ENCODE results near the gene LRP3. TPM values are rescaled to one million over a fixed set of nuclear protein-coding genes. Genes with fewer than 3 reads are reported as not detected.
"Not testable (repeated sequence)": the region's sequence is repeated elsewhere in the genome, so short reads cannot be mapped to it uniquely, and the experiment has no call there.

LRP3 gene
- under 1 TPM in 1 of 2 experiments, not detected in 1; 0.30 TPM for total RNA-seq

- ATAC-seq = no peak
- Mint-ChIP-seq H3K4me1 (peaks cover 2% of the 10 kb centered on the region), H3K27me3 (peaks cover 47% of the 10 kb centered on the region), H3K9me3 (ENCODE audit: low read depth) (no peaks in the 10 kb centered on the region), H3K27ac (no peak within 1 kb of the TSS), H3K4me3 (no peak within 1 kb of the TSS), H3K36me3 (no peaks in the 10 kb centered on the region)
- no peak for DNase-seq
- CTCF ChIA-PET = interaction anchor here (2.3 kb wide), 1 partner anchor 10 kb away, joined by 6 read pairs; no protein-coding TSS in a partner anchor
Observed at GRCh38 chr19:33193865-33194362, at the start of gene LRP3. Gene LRP3 (plus strand): TSS chr19:33194330. CDS start chr19:33194786, 456 bp downstream.

- Mint-ChIP-seq H3K36me3 (no peaks in the 10 kb centered on the region), H3K27me3 (peaks cover 7% of the 10 kb centered on the region), H3K4me3 (no peak overlapping the region), H3K9me3 (ENCODE audit: low read depth) (no peaks in the 10 kb centered on the region), H3K27ac (no peak overlapping the region), H3K4me1 (peaks cover 6% of the 10 kb centered on the region)
- DNase-seq (no peak), ATAC-seq (no peak)
- CTCF ChIA-PET = interaction anchor here (2.7 to 5.8 kb wide), 2 partner anchors 31 to 38 kb away, joined by 33 to 44 read pairs; no protein-coding TSS in a partner anchor
Observed at GRCh38 chr19:33146209-33146608, 47.9 kb upstream of the LRP3 start.

GRCh38 chr19:33147538-33147937 lies 46.6 kb upstream of the LRP3 start:
- H3K36me3 Mint-ChIP-seq = no peaks in the 10 kb centered on the region
- H3K9me3 Mint-ChIP-seq (ENCODE audit: low read depth) = no peaks in the 10 kb centered on the region
- peaks cover 6% of the 10 kb centered on the region for H3K4me1 Mint-ChIP-seq
- ATAC-seq = no peak
- no peak overlapping the region for H3K4me3 Mint-ChIP-seq
- CTCF ChIA-PET = interaction anchor here (0.9 to 5.8 kb wide), 3 partner anchors 30 to 36 kb away, joined by 4 to 44 read pairs (median 9); no protein-coding TSS in a partner anchor
- no peak for DNase-seq
- H3K27ac Mint-ChIP-seq = no peak overlapping the region
- H3K27me3 Mint-ChIP-seq = peaks cover 4% of the 10 kb centered on the region

- no peak for DNase-seq
- Mint-ChIP-seq H3K27me3 (no peaks in the 10 kb centered on the region), H3K27ac (no peak overlapping the region), H3K4me1 (no peaks in the 10 kb centered on the region), H3K9me3 (ENCODE audit: low read depth) (no peaks in the 10 kb centered on the region), H3K36me3 (no peaks in the 10 kb centered on the region), H3K4me3 (no peak overlapping the region)
- no peak for ATAC-seq
- CTCF ChIA-PET = interaction anchor here (0.8 to 2.5 kb wide), 4 partner anchors 8 to 33 kb away, joined by 3 to 9 read pairs (median 4); no protein-coding TSS in a partner anchor
Observed at GRCh38 chr19:33150852-33151518, 43.1 kb upstream of the LRP3 start.

GRCh38 chr19:33152176-33152575 lies 42.0 kb upstream of the LRP3 start:
- Mint-ChIP-seq H3K27ac (no peak overlapping the region), H3K27me3 (no peaks in the 10 kb centered on the region), H3K9me3 (ENCODE audit: low read depth) (no peaks in the 10 kb centered on the region), H3K4me3 (no peak overlapping the region), H3K4me1 (no peaks in the 10 kb centered on the region), H3K36me3 (no peaks in the 10 kb centered on the region)
- CTCF ChIA-PET = interaction anchor here (0.7 to 2.5 kb wide), 3 partner anchors 9 to 32 kb away, joined by 3 to 9 read pairs (median 3); no protein-coding TSS in a partner anchor
- no peak for DNase-seq
- ATAC-seq = no peak

- not testable (repeated sequence) for H3K27me3 Mint-ChIP-seq; H3K4me1 Mint-ChIP-seq; DNase-seq; H3K27ac Mint-ChIP-seq; H3K4me3 Mint-ChIP-seq; H3K9me3 Mint-ChIP-seq (ENCODE audit: low read depth); H3K36me3 Mint-ChIP-seq; ATAC-seq
- CTCF ChIA-PET = interaction anchor here (1.2 to 2.5 kb wide), 2 partner anchors 24 to 32 kb away, joined by 4 to 9 read pairs; no protein-coding TSS in a partner anchor
Observed at GRCh38 chr19:33152625-33153024, 41.5 kb upstream of the LRP3 start.

GRCh38 chr19:33154313-33154712 lies 39.8 kb upstream of the LRP3 start:
- CTCF ChIA-PET = interaction anchor here (9.6 kb wide), 1 partner anchor 23 kb away, joined by 112 read pairs; no protein-coding TSS in a partner anchor
- peaks cover 15% of the 10 kb centered on the region for H3K4me1 Mint-ChIP-seq
- ATAC-seq; H3K36me3 Mint-ChIP-seq; H3K9me3 Mint-ChIP-seq (ENCODE audit: low read depth); H3K27ac Mint-ChIP-seq; H3K4me3 Mint-ChIP-seq; DNase-seq; H3K27me3 Mint-ChIP-seq: not testable (repeated sequence)

- ATAC-seq (no peak), DNase-seq (no peak)
- H3K4me1 Mint-ChIP-seq = peaks cover 34% of the 10 kb centered on the region
- peaks cover 5% of the 10 kb centered on the region for H3K36me3 Mint-ChIP-seq
- H3K27me3 Mint-ChIP-seq = no peaks in the 10 kb centered on the region
- H3K27ac Mint-ChIP-seq = no peak overlapping the region
- CTCF ChIA-PET = interaction anchor here (1.0 to 9.6 kb wide), 4 partner anchors 15 to 31 kb away, joined by 3 to 112 read pairs (median 26); no protein-coding TSS in a partner anchor
- peaks cover 2% of the 10 kb centered on the region for H3K9me3 Mint-ChIP-seq (ENCODE audit: low read depth)
- no peak overlapping the region for H3K4me3 Mint-ChIP-seq
Observed at GRCh38 chr19:33156334-33156733, 37.8 kb upstream of the LRP3 start.

- H3K27ac Mint-ChIP-seq = peak overlapping the region; percentile 64
- peaks cover 2% of the 10 kb centered on the region for H3K9me3 Mint-ChIP-seq (ENCODE audit: low read depth)
- no peak overlapping the region for H3K4me3 Mint-ChIP-seq
- H3K27me3 Mint-ChIP-seq = no peaks in the 10 kb centered on the region
- DNase-seq (no peak), ATAC-seq (no peak)
- H3K4me1 Mint-ChIP-seq = peaks cover 39% of the 10 kb centered on the region
- H3K36me3 Mint-ChIP-seq = peaks cover 5% of the 10 kb centered on the region
- CTCF ChIA-PET = interaction anchor here (0.6 to 9.6 kb wide), 5 partner anchors 14 to 507 kb away, joined by 3 to 112 read pairs (median 4); no protein-coding TSS in a partner anchor
Observed at GRCh38 chr19:33157906-33158305, 36.2 kb upstream of the LRP3 start.

- peaks cover 39% of the 10 kb centered on the region for H3K4me1 Mint-ChIP-seq
- H3K27me3 Mint-ChIP-seq = no peaks in the 10 kb centered on the region
- CTCF ChIA-PET = interaction anchor here (0.6 to 9.6 kb wide), 5 partner anchors 14 to 508 kb away, joined by 3 to 112 read pairs (median 4); no protein-coding TSS in a partner anchor
- peaks cover 5% of the 10 kb centered on the region for H3K36me3 Mint-ChIP-seq
- DNase-seq (no peak), ATAC-seq (no peak)
- H3K4me3 Mint-ChIP-seq = no peak overlapping the region
- peaks cover 2% of the 10 kb centered on the region for H3K9me3 Mint-ChIP-seq (ENCODE audit: low read depth)
- H3K27ac Mint-ChIP-seq = peak overlapping the region; percentile 64
Observed at GRCh38 chr19:33158365-33158764, 35.8 kb upstream of the LRP3 start.

GRCh38 chr19:33159149-33159548 lies 35.0 kb upstream of the LRP3 start:
- Mint-ChIP-seq H3K27me3 (no peaks in the 10 kb centered on the region), H3K27ac (no peak overlapping the region), H3K4me1 (peaks cover 39% of the 10 kb centered on the region), H3K4me3 (no peak overlapping the region), H3K9me3 (ENCODE audit: low read depth) (peaks cover 2% of the 10 kb centered on the region), H3K36me3 (peaks cover 5% of the 10 kb centered on the region)
- CTCF ChIA-PET = interaction anchor here (1.9 to 9.6 kb wide), 4 partner anchors 15 to 34 kb away, joined by 8 to 112 read pairs (median 34); no protein-coding TSS in a partner anchor
- DNase-seq = no peak
- no peak for ATAC-seq

GRCh38 chr19:33159893-33160292 lies 34.2 kb upstream of the LRP3 start:
- peaks cover 2% of the 10 kb centered on the region for H3K9me3 Mint-ChIP-seq (ENCODE audit: low read depth)
- peak overlapping the region; percentile 94 for H3K27ac Mint-ChIP-seq
- CTCF ChIA-PET = interaction anchor here (1.0 to 9.6 kb wide), 6 partner anchors 8 to 34 kb away, joined by 3 to 112 read pairs (median 14); no protein-coding TSS in a partner anchor
- no peaks in the 10 kb centered on the region for H3K27me3 Mint-ChIP-seq
- peaks cover 5% of the 10 kb centered on the region for H3K36me3 Mint-ChIP-seq
- peaks cover 39% of the 10 kb centered on the region for H3K4me1 Mint-ChIP-seq
- no peak overlapping the region for H3K4me3 Mint-ChIP-seq
- DNase-seq (no peak), ATAC-seq (no peak)

- H3K27ac Mint-ChIP-seq = peak overlapping the region; percentile 94
- H3K9me3 Mint-ChIP-seq (ENCODE audit: low read depth) = peaks cover 2% of the 10 kb centered on the region
- no peak for DNase-seq
- no peak for ATAC-seq
- H3K4me1 Mint-ChIP-seq = peaks cover 39% of the 10 kb centered on the region
- CTCF ChIA-PET = interaction anchor here (1.0 to 9.6 kb wide), 6 partner anchors 10 to 185 kb away, joined by 3 to 112 read pairs (median 14); no protein-coding TSS in a partner anchor
- no peak overlapping the region for H3K4me3 Mint-ChIP-seq
- no peaks in the 10 kb centered on the region for H3K27me3 Mint-ChIP-seq
- peaks cover 5% of the 10 kb centered on the region for H3K36me3 Mint-ChIP-seq
Observed at GRCh38 chr19:33161201-33161600, 32.9 kb upstream of the LRP3 start.

Measured in activated CD8-positive, alpha-beta memory T cell treated with anti-CD3 and anti-CD28 coated beads, Interleukin-2, amount 10 ng/mL, durations not matched to agents 7 days and 5 days (primary cell).